Measurements from ENCODE around the gene CYP1A2. TPM values are rescaled to one million over a fixed set of nuclear protein-coding genes. Genes with fewer than 3 reads are reported as not detected.

Gene CYP1A2
- total and polyA plus RNA-seq, 7 donors, result not detected

GRCh38 chr15:74795966-74796625 is 47.5 kb downstream of the CYP1A2 start:
- Histone ChIP-seq H3K27ac (no peak overlapping the region), H3K27me3 (no peaks in the 10 kb centered on the region), H3K4me3 (no peak overlapping the region), H3K9me3 (no peaks in the 10 kb centered on the region), H3K36me3 (peaks cover 0 to 18% (median 0%) of the 10 kb centered on the region in 4 donors), H3K4me1 (peaks cover 0 to 20% (median 18%) of the 10 kb centered on the region in 4 donors)
- 79 to 88% methylated on average over 14 of the region's 14 CpGs for WGBS, 2 donors
- TF ChIP-seq CTCF (IDR thresholded peaks at IDR 0.05), result no peak
- no peak for TF ChIP-seq POLR2A (IDR thresholded peaks at IDR 0.05)
- no peak for TF ChIP-seq EP300 (IDR thresholded peaks at IDR 0.05)
- TF ChIP-seq POLR2AphosphoS5 (IDR thresholded peaks at IDR 0.05), result no peak
- DNase-seq, result no peak
- intact Hi-C loops (cut with DNase I), result no loop called here

- peaks cover 0 to 43% (median 9%) of the 10 kb centered on the region in 4 donors for H3K36me3 ChIP-seq
- H3K9me3 ChIP-seq, result no peaks in the 10 kb centered on the region
- peak; percentile 59 for DNase-seq
- no peak for TF ChIP-seq CTCF (IDR thresholded peaks at IDR 0.05)
- intact Hi-C loops (cut with DNase I), result no loop called here
- H3K4me1 ChIP-seq, result peaks cover 0 to 9% (median 5%) of the 10 kb centered on the region in 4 donors
- no peak overlapping the region for H3K4me3 ChIP-seq
- no peaks in the 10 kb centered on the region for H3K27me3 ChIP-seq
- no peak overlapping the region for H3K27ac ChIP-seq
- WGBS, 2 donors, result 53 to 64% methylated on average over 25 of the region's 25 CpGs
These were observed 50.0 kb downstream of the CYP1A2 start for GRCh38 chr15:74798388-74799254.

- WGBS, 2 donors, result 81 to 83% methylated on average over 16 of the region's 16 CpGs
- Histone ChIP-seq H3K9me3 (no peaks in the 10 kb centered on the region), H3K4me3 (no peak overlapping the region), H3K27me3 (no peaks in the 10 kb centered on the region), H3K36me3 (peaks cover 0 to 48% (median 9%) of the 10 kb centered on the region in 4 donors), H3K4me1 (peaks cover 0 to 9% (median 5%) of the 10 kb centered on the region in 4 donors), H3K27ac (no peak overlapping the region)
- intact Hi-C loops (cut with DNase I), result no loop called here
- DNase-seq, result peak; percentile 52
- TF ChIP-seq CTCF (IDR thresholded peaks at IDR 0.05), result no peak
- TF ChIP-seq POLR2AphosphoS5 (IDR thresholded peaks at IDR 0.05), result no peak
- TF ChIP-seq POLR2A (IDR thresholded peaks at IDR 0.05), result no peak
- TF ChIP-seq EP300 (IDR thresholded peaks at IDR 0.05), result no peak
These were observed 50.7 kb downstream of the CYP1A2 start for GRCh38 chr15:74799255-74799855.

- Histone ChIP-seq H3K36me3 (peaks cover 0 to 48% (median 9%) of the 10 kb centered on the region in 4 donors), H3K27me3 (no peaks in the 10 kb centered on the region), H3K4me1 (peaks cover 0 to 9% (median 5%) of the 10 kb centered on the region in 4 donors), H3K4me3 (no peak overlapping the region), H3K9me3 (no peaks in the 10 kb centered on the region), H3K27ac (no peak overlapping the region)
- intact Hi-C loops (cut with DNase I), result loop anchor here (1.0 kb wide), 2 partner anchors 18 to 29 kb away; partner anchors contain the start of gene CSK
- DNase-seq, result peak; percentile 80
- no peak for TF ChIP-seq EP300 (IDR thresholded peaks at IDR 0.05)
- peak; percentile 87 to 99 (median 93) for TF ChIP-seq CTCF (IDR thresholded peaks at IDR 0.05)
- 20 to 38% methylated on average over 18 of the region's 18 CpGs for WGBS, 2 donors
These were observed 51.4 kb downstream of the CYP1A2 start for GRCh38 chr15:74799856-74800558.
